GM19324 (cell line): Measurements from ENCODE around the gene C22orf39.

Source experiments
- ATAC-seq: cut with Tn5 transposase; IDR thresholded peaks from one replicate; pipeline ENCODE4 v1.9.1; 2021; ENCODE audit warnings: mild to moderate bottlenecking, moderate library complexity; ENCODE audit not compliant: unreplicated experiment, low FRiP score

The C22orf39 gene

GRCh38 chr22:19405133-19405532 is 42.4 kb downstream of the C22orf39 start:
- no peak for ATAC-seq

- ATAC-seq: no peak
Measured at GRCh38 chr22:19404676-19405075, 42.8 kb downstream of the C22orf39 start.

- no peak for ATAC-seq
Measured at GRCh38 chr22:19402642-19403191, 44.8 kb downstream of the C22orf39 start.

- no peak for ATAC-seq
Measured at GRCh38 chr22:19401483-19401882, 46.0 kb downstream of the C22orf39 start.

- no peak for ATAC-seq
Measured at GRCh38 chr22:19400881-19401280, 46.6 kb downstream of the C22orf39 start.

- ATAC-seq: no peak
Measured at GRCh38 chr22:19398652-19399051, 48.9 kb downstream of the C22orf39 start.

GRCh38 chr22:19398206-19398605 is 49.3 kb downstream of the C22orf39 start:
- no peak for ATAC-seq

GRCh38 chr22:19397734-19398104 is 49.8 kb downstream of the C22orf39 start:
- no peak for ATAC-seq

- ATAC-seq: no peak
Measured at GRCh38 chr22:19396934-19397733, 50.4 kb downstream of the C22orf39 start.

- ATAC-seq: no peak
Measured at GRCh38 chr22:19396561-19396933, 51.0 kb downstream of the C22orf39 start.

- ATAC-seq: no peak
Measured at GRCh38 chr22:19395276-19395675, 52.2 kb downstream of the C22orf39 start.

GRCh38 chr22:19394274-19395050 is 53.0 kb downstream of the C22orf39 start:
- ATAC-seq: no peak

- ATAC-seq: no peak
Measured at GRCh38 chr22:19393704-19394103, 53.8 kb downstream of the C22orf39 start.
